H1 (cell line): ENCODE data around the gene FBN2. TPM values are rescaled to one million over a fixed set of nuclear protein-coding genes. Genes with fewer than 3 reads are reported as not detected.

ENCODE experiments used
- CEBPB ChIP-seq: IDR thresholded peaks from 2 replicates; pipeline ENCODE4 v1.6.1; 2012; ENCODE audit warnings: low read depth, low read length
- CHD2 ChIP-seq: IDR thresholded peaks from 2 replicates; pipeline ENCODE4 v1.6.1; 2012; ENCODE audit warnings: low read length, improper control_type of control experiment
- CREB1 ChIP-seq: IDR thresholded peaks from 2 replicates; pipeline ENCODE4 v1.6.1; 2012; ENCODE audit warnings: inconsistent platforms
- NANOG ChIP-seq: IDR thresholded peaks from 2 replicates; pipeline ENCODE4 v1.6.1; 2011; ENCODE audit warnings: low read length, low read depth, mild to moderate bottlenecking, inconsistent platforms; ENCODE audit not compliant: insufficient read depth, poor library complexity, severe bottlenecking
- RXRA ChIP-seq: IDR thresholded peaks from 2 replicates; pipeline ENCODE4 v1.6.1; 2011; ENCODE audit warnings: low read depth, mild to moderate bottlenecking, low read length, moderate library complexity; ENCODE audit not compliant: insufficient read depth
- USF2 ChIP-seq: IDR thresholded peaks from 2 replicates; pipeline ENCODE4 v1.6.1; 2011; ENCODE audit warnings: low read length, improper control_type of control experiment
- polyA plus RNA-seq, 7 experiments: library from polyadenylated mRNA; depleted of rRNA in 3 of 7; stranded (reverse) in 5 of 7; unstranded in 2 of 7; fragments of >200 nt in 5 of 7; fragments of 200-250 nt in 2 of 7; gene quantifications; 1 replicate in 5 of 7; 2 replicates in 1 of 7; 4 replicates in 1 of 7; pipeline versions ENCODE4 v1.2.1 to v1.2.3, GENCODE V29; 2011 to 2013; ENCODE audit warnings: missing spikeins in 2 of 7, mixed read lengths in 2 of 7
- total RNA-seq: library from RNA; stranded (reverse); fragmentation: NEBNext Ultra II Directional; extraction: Animal tissue kit (Norgen Biotek cat#: 25700); gene quantifications from 2 replicates; pipeline ENCODE4 v1.2.1, GENCODE V29; 2021

The FBN2 gene
- total and polyA plus RNA-seq, 2 of the 8 experiments (the other 6 are each of a cell fraction or from before 2014, with no cell fraction given) = 14.1 to 16.3 TPM

- no peak for TF ChIP-seq NANOG
- no peak for TF ChIP-seq RXRA
- TF ChIP-seq CREB1 = no peak
- TF ChIP-seq CEBPB = no peak
- no peak for TF ChIP-seq CHD2
- no peak for TF ChIP-seq USF2
- TF ChIP-seq, all 59 proteins: peak for 0
Observed at GRCh38 chr5:128435861-128436260, 102.2 kb downstream of the FBN2 start (continued).
